ENCODE results near the gene LCT. TPM values are rescaled to one million over a fixed set of nuclear protein-coding genes. Genes with fewer than 3 reads are reported as not detected.

The LCT gene
- total and polyA plus RNA-seq, 2 of the 13 experiments (the other 11 are each of a cell fraction or from before 2014, with no cell fraction given): not detected

DNA sequence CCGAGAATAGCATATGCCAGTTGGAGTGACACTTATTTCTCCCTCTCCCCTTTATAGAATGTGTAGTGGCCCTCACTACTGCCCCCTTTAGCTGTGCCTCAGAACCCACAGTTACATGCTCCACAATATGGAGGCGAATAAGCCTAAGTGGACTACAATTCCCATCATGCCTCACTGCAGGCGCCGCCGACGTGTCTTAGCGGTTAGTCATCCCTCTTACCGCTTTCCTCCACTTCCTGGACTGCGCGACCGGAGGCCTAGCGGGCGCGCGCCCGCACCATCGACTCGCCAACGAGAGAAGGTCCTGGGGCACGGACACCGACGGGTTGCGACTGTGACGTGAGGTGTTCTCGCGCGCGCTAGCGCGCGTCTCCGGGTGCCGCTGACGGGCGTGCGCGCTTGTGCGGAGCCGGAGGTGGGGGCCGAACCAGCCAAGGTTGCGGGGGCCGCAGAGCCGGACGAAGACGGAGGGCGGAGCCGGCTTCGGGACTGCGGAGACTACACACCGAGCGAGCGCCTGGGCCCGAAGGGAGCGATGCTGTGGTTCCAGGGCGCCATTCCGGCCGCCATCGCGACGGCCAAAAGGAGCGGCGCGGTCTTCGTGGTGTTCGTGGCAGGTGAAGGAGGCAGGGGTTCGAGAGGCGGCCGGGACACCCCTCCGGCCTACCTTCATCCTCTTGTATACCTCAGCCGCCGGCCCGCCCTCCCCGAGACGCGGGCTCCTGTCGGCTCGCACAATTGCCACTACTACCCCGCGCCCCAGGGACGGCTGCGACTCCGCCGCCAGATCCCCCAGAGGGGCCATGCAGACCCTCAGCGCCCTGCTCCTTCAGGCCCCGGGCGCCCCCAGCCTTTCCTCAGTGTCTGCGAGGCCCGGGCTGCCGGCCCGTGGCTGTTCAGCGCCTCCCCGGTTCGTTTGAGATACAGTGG is 95.3 kb downstream of the LCT start, which contains the start of gene UBXN4 (continued):
- TF ChIP-seq, protein P1, sequence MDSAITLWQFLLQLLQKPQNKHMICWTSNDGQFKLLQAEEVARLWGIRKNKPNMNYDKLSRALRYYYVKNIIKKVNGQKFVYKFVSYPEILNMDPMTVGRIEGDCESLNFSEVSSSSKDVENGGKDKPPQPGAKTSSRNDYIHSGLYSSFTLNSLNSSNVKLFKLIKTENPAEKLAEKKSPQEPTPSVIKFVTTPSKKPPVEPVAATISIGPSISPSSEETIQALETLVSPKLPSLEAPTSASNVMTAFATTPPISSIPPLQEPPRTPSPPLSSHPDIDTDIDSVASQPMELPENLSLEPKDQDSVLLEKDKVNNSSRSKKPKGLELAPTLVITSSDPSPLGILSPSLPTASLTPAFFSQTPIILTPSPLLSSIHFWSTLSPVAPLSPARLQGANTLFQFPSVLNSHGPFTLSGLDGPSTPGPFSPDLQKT (CRISPR knock-in tag; IDR thresholded peaks at IDR 0.05; ENCODE audit: borderline replicate concordance): no peak
- TF ChIP-seq FOXM1 (CRISPR knock-in tag; IDR thresholded peaks at IDR 0.05): no peak
- peak; percentile 94; the same call in 1 of the 2 replicates for TF ChIP-seq HOXA5 (CRISPR knock-in tag; IDR thresholded peaks at IDR 0.05)
- peak; percentile 98 for TF ChIP-seq KMT2A (CRISPR knock-in tag; IDR thresholded peaks at IDR 0.05)
- TF ChIP-seq ERF (CRISPR knock-in tag; IDR thresholded peaks at IDR 0.05): peak; percentile 80
- TF ChIP-seq U2AF2 (IDR thresholded peaks at IDR 0.05; ENCODE audit: low read depth, low read length): no peak
- TF ChIP-seq XBP1 (CRISPR knock-in tag; IDR thresholded peaks at IDR 0.05): peak; percentile 92; the same call in 1 of the 2 replicates
- TF ChIP-seq KLF12 (CRISPR knock-in tag; IDR thresholded peaks at IDR 0.05; ENCODE audit: borderline replicate concordance): peak; percentile 84
- TF ChIP-seq, protein P2, sequence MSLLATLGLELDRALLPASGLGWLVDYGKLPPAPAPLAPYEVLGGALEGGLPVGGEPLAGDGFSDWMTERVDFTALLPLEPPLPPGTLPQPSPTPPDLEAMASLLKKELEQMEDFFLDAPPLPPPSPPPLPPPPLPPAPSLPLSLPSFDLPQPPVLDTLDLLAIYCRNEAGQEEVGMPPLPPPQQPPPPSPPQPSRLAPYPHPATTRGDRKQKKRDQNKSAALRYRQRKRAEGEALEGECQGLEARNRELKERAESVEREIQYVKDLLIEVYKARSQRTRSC (CRISPR knock-in tag; IDR thresholded peaks at IDR 0.05; ENCODE audit: low read depth): peak; percentile 88
- peak; percentile 80; the same call in 1 of the 2 replicates for TF ChIP-seq KDM4B (CRISPR knock-in tag; IDR thresholded peaks at IDR 0.05)
- TF ChIP-seq SRY (CRISPR knock-in tag; IDR thresholded peaks at IDR 0.05): peak; percentile 78
- peak; percentile 95 for TF ChIP-seq MAZ (IDR thresholded peaks at IDR 0.05; ENCODE audit: borderline replicate concordance, low read depth, low read length)
- TF ChIP-seq MAZ (CRISPR knock-in tag; IDR thresholded peaks at IDR 0.05; ENCODE audit: low read depth): peak; percentile 87
- peak; percentile 70; the same call in 1 of the 2 replicates for TF ChIP-seq ZFP90 (CRISPR knock-in tag; IDR thresholded peaks at IDR 0.05; ENCODE audit: borderline replicate concordance)
- peak; percentile 96 for TF ChIP-seq HOXA3 (CRISPR knock-in tag; IDR thresholded peaks at IDR 0.05)
- TF ChIP-seq ZNF589 (CRISPR knock-in tag; conservative IDR thresholded peaks at IDR 0.05): peak; percentile 77; the same call in 1 of the 2 replicates
- TF ChIP-seq GATA4 (IDR thresholded peaks at IDR 0.05; ENCODE audit: borderline replicate concordance, low read depth): peak; percentile 26
- peak; percentile 88; the same call in 1 of the 3 replicates for TF ChIP-seq MXI1 (IDR thresholded peaks at IDR 0.05; ENCODE audit: borderline replicate concordance, low read depth, low read length)
- TF ChIP-seq, protein P3, sequence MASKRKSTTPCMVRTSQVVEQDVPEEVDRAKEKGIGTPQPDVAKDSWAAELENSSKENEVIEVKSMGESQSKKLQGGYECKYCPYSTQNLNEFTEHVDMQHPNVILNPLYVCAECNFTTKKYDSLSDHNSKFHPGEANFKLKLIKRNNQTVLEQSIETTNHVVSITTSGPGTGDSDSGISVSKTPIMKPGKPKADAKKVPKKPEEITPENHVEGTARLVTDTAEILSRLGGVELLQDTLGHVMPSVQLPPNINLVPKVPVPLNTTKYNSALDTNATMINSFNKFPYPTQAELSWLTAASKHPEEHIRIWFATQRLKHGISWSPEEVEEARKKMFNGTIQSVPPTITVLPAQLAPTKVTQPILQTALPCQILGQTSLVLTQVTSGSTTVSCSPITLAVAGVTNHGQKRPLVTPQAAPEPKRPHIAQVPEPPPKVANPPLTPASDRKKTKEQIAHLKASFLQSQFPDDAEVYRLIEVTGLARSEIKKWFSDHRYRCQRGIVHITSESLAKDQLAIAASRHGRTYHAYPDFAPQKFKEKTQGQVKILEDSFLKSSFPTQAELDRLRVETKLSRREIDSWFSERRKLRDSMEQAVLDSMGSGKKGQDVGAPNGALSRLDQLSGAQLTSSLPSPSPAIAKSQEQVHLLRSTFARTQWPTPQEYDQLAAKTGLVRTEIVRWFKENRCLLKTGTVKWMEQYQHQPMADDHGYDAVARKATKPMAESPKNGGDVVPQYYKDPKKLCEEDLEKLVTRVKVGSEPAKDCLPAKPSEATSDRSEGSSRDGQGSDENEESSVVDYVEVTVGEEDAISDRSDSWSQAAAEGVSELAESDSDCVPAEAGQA (IDR thresholded peaks at IDR 0.05; ENCODE audit: low read depth): peak; percentile 92
- TF ChIP-seq, protein P3 (CRISPR knock-in tag; IDR thresholded peaks at IDR 0.05; ENCODE audit: borderline replicate concordance): 0 out of 2 replicates have a peak, but pooled peaks have one; percentile 33
- peak; percentile 85; the same call in 1 of the 2 replicates for TF ChIP-seq ZBTB42 (CRISPR knock-in tag; IDR thresholded peaks at IDR 0.05)
- peak; percentile 99 for TF ChIP-seq ELF3 (CRISPR knock-in tag; IDR thresholded peaks at IDR 0.05)
- TF ChIP-seq MIER3 (CRISPR knock-in tag; IDR thresholded peaks at IDR 0.05; ENCODE audit: borderline replicate concordance): peak; percentile 95

All from HepG2 (cell line).